GM13976 (cell line): Measurements from ENCODE around the gene PHF14.

Source experiments
- DNase-seq: peaks from one replicate; pipeline ENCODE4 v3.0.0; 2012; ENCODE audit warnings: low spot score
- in situ Hi-C: fragments of 300-500 bp; cut with MboI; formaldehyde crosslinking; loops from one replicate; pipeline ENCODE4 v1.12.0; 2022; ENCODE audit warnings: low sequenced_read_pairs, mixed read lengths, inconsistent platforms; ENCODE audit not compliant: unreplicated experiment
- TF ChIP-seq, protein P1 (sequence below): IDR thresholded peaks from 2 replicates; pipeline ENCODE4 v1.5.1; 2012; ENCODE audit warnings: borderline replicate concordance, mild to moderate bottlenecking; ENCODE audit not compliant: insufficient read depth; ENCODE audit errors: extremely low read depth, missing control alignments, control extremely low read depth

Gene PHF14

GRCh38 chr7:11155883-11156282 lies 182.2 kb downstream of the PHF14 start:
- TF ChIP-seq, protein P1, sequence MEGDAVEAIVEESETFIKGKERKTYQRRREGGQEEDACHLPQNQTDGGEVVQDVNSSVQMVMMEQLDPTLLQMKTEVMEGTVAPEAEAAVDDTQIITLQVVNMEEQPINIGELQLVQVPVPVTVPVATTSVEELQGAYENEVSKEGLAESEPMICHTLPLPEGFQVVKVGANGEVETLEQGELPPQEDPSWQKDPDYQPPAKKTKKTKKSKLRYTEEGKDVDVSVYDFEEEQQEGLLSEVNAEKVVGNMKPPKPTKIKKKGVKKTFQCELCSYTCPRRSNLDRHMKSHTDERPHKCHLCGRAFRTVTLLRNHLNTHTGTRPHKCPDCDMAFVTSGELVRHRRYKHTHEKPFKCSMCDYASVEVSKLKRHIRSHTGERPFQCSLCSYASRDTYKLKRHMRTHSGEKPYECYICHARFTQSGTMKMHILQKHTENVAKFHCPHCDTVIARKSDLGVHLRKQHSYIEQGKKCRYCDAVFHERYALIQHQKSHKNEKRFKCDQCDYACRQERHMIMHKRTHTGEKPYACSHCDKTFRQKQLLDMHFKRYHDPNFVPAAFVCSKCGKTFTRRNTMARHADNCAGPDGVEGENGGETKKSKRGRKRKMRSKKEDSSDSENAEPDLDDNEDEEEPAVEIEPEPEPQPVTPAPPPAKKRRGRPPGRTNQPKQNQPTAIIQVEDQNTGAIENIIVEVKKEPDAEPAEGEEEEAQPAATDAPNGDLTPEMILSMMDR, result no peak
- no peak for DNase-seq
- in situ Hi-C loops, result no loop called here

DNA sequence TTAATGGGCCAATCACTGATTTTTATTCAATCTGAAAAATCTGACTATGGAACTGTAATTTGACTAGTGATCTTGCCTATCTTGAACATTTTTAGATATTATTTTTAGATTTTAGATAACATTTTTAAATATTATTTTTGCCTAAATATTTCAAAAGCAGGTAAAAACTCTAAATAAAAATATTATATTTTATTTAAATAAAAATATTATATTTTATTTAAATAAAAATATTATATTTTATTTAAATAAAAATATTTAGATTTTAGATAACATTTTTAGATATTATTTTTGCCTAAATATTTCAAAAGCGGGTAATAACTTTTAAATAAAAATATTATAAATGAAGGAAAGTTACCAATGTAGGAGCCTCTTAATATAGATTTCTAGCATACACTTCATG lies 187.8 kb downstream of the PHF14 start:
- in situ Hi-C loops, result no loop called here
- TF ChIP-seq, protein P1, result no peak
- DNase-seq, result no peak

GRCh38 chr7:11163220-11163619 lies 189.5 kb downstream of the PHF14 start:
- in situ Hi-C loops, result no loop called here
- no peak for DNase-seq
- TF ChIP-seq, protein P1, result no peak

- in situ Hi-C loops, result no loop called here
- DNase-seq, result no peak
- TF ChIP-seq, protein P1, result no peak
These were observed 192.4 kb downstream of the PHF14 start for GRCh38 chr7:11166051-11166450.

DNA sequence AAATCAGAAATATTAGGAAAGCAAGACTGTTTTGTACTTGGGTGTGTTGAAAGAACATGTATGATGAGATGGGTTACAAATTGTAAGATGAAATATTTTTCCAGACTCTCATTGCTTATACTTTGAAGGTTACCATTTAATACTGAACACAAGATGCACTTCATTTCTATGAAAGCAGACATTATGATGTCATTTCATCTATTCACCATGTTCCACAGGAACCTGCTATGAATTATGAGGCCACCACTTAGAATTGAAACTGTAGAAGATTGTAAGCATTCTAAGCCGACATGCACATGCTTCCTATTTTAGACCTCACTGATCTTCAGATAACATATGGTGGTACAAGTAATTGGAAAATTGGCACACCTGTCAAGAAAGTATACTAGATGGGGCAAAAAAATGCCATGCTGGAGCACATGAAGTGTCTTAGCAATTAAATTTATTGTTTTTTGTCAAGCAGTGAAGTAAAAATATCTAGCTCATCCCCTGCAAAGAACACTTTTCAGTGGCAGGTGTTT lies 195.0 kb downstream of the PHF14 start:
- no peak for DNase-seq
- in situ Hi-C loops, result no loop called here
- TF ChIP-seq, protein P1, result no peak

DNA sequence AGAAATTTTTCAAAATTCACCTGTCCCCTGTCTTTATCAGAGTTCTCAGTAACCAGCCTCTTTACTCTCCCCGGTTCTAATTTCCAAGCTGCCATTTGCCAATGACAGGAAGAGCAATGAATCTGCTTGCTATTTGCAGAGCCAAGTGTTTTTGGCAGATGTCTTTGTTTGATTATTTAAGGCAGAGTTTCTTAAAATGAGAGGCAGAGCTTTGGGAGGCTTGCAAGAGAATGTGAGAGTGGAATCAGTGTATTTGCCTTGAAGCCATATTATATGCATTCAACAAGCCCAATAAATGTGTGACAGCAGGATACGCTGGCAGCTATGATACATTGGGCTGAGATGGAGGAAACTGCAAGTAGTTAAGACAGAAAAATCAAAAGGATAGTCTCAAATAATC lies 196.5 kb downstream of the PHF14 start:
- TF ChIP-seq, protein P1, result no peak
- no peak for DNase-seq
- in situ Hi-C loops, result no loop called here
